Lung (tissue), 12 donors: ENCODE measurements around the gene ANKS1B. TPM values are rescaled to one million over a fixed set of nuclear protein-coding genes. Genes with fewer than 3 reads are reported as not detected.

Experiments
- ATAC-seq: fragments of 200-7000 bp; cut with Tn5 transposase; one replicate; pipeline ENCODE4 v1.9.1; 2020; ENCODE audit warnings: moderate number of reproducible peaks; ENCODE audit not compliant: insufficient read depth, low FRiP score
- DNase-seq, 3 donors: peaks; one replicate each; pipeline ENCODE4 v3.0.0-alpha.2; 2013 to 2017
- H3K27ac ChIP-seq, 2 donors: one replicate each; pipeline ENCODE4 v1.5.1; 2013; ENCODE audit warnings: mild to moderate bottlenecking in 2 of 2, moderate library complexity in 2 of 2, control low read depth in 1 of 2, inconsistent platforms in 1 of 2, low read depth in 1 of 2, low read length in 1 of 2
- H3K27me3 ChIP-seq, 3 donors: one replicate each; pipeline ENCODE4 v1.5.1; 2013; ENCODE audit warnings: low read length in 2 of 3; ENCODE audit not compliant: control insufficient read depth in 3 of 3, insufficient read depth in 3 of 3
- H3K36me3 ChIP-seq, 4 donors: one replicate each; pipeline ENCODE4 v1.5.1; 2013; ENCODE audit warnings: low read length in 4 of 4, mild to moderate bottlenecking in 1 of 4, moderate library complexity in 1 of 4; ENCODE audit not compliant: control insufficient read depth in 4 of 4, insufficient read depth in 4 of 4
- H3K4me1 ChIP-seq, 5 donors: one replicate each; pipeline ENCODE4 v1.5.1; 2013; ENCODE audit warnings: low read length in 5 of 5, mild to moderate bottlenecking in 2 of 5, moderate library complexity in 1 of 5; ENCODE audit not compliant: control insufficient read depth in 5 of 5, insufficient read depth in 5 of 5
- H3K4me3 ChIP-seq: one replicate; pipeline ENCODE4 v1.5.1; 2013; ENCODE audit warnings: mild to moderate bottlenecking, control low read depth, moderate library complexity
- H3K9ac ChIP-seq, 2 donors: one replicate each; pipeline ENCODE4 v1.5.1; 2013; ENCODE audit warnings: low read length in 2 of 2, control low read depth in 1 of 2; ENCODE audit not compliant: insufficient read depth in 1 of 2
- H3K9me3 ChIP-seq, 4 donors: one replicate each; pipeline ENCODE4 v1.5.1; 2013; ENCODE audit warnings: low read length in 3 of 4, mild to moderate bottlenecking in 1 of 4, moderate library complexity in 1 of 4; ENCODE audit not compliant: control insufficient read depth in 4 of 4, insufficient read depth in 3 of 4
- WGBS, 2 donors: extraction: QIAGEN DNeasy Blood & Tissue Kit; methylation state at CpG; one replicate each; pipeline ENCODE4 v1.1.7; 2013; 5-methylcytosine and 5-hydroxymethylcytosine counted together
- polyA plus RNA-seq, 2 donors: library from polyadenylated mRNA; stranded (reverse); fragments of 200-250 nt; gene quantifications; one replicate each; pipeline ENCODE4 v1.2.1, GENCODE V29; 2013
- total RNA-seq, 2 donors: library from RNA; depleted of rRNA in 1 of 2; stranded (reverse); fragments of >200 nt in 1 of 2; gene quantifications; one replicate each; pipeline ENCODE4 v1.2.1, GENCODE V29; 2014 to 2021
- TF ChIP-seq, protein P1 (sequence below): IDR thresholded peaks from 2 replicates; pipeline ENCODE4 v1.5.1; 2012; ENCODE audit warnings: mild to moderate bottlenecking; ENCODE audit errors: control extremely low read depth, extremely low read depth
- donor health status: control.
- donor health status: control.
- donor health status: Bipolar disorder and iron deficiency.
- donor health status: healthy.
- donor health status: DM: yes; HTN: yes; CAD: no.

Gene ANKS1B
- total and polyA plus RNA-seq, 4 donors = 0.32 to 10.3 (median 3.7) TPM

- Histone ChIP-seq H3K4me1 (peaks cover 0 to 15% (median 4%) of the 10 kb centered on the region in 5 donors), H3K36me3 (no peaks in the 10 kb centered on the region), H3K27ac (no peak overlapping the region), H3K4me3 (no peak overlapping the region), H3K9ac (no peak overlapping the region), H3K9me3 (peaks cover 0 to 2% (median 0%) of the 10 kb centered on the region in 4 donors), H3K27me3 (peaks cover 15 to 61% (median 33%) of the 10 kb centered on the region in 3 donors)
- ATAC-seq (no peak), DNase-seq (peak in 2 of 3 donors; percentile 37 to 47)
- TF ChIP-seq, protein P1, sequence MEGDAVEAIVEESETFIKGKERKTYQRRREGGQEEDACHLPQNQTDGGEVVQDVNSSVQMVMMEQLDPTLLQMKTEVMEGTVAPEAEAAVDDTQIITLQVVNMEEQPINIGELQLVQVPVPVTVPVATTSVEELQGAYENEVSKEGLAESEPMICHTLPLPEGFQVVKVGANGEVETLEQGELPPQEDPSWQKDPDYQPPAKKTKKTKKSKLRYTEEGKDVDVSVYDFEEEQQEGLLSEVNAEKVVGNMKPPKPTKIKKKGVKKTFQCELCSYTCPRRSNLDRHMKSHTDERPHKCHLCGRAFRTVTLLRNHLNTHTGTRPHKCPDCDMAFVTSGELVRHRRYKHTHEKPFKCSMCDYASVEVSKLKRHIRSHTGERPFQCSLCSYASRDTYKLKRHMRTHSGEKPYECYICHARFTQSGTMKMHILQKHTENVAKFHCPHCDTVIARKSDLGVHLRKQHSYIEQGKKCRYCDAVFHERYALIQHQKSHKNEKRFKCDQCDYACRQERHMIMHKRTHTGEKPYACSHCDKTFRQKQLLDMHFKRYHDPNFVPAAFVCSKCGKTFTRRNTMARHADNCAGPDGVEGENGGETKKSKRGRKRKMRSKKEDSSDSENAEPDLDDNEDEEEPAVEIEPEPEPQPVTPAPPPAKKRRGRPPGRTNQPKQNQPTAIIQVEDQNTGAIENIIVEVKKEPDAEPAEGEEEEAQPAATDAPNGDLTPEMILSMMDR = no peak
- 18 to 23% methylated on average over 11 of the region's 11 CpGs for WGBS, 2 donors
Measured at GRCh38 chr12:98893126-98893674, 1091.5 kb downstream of the ANKS1B start.

DNA sequence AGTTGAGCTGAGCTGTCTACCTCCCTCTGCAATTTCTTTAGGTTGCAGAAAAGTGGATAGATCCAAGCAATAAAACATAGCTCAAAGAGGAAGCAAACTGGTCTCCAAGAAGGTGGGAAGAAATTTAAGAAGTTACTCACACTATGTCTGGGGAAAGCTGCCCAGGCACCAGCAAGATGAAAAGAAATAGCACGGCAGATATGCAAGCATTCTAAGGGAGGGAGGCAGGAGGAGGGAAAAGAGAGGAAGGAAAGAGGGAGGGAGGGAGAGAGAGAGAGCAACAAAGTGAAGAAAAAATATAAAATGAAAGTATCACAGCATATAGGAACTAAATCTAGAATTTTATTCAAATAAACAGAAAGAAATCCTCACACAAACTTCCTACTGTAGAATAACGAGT lies 1099.0 kb downstream of the ANKS1B start:
- H3K27ac ChIP-seq = no peak overlapping the region
- TF ChIP-seq, protein P1 = no peak
- no peaks in the 10 kb centered on the region for H3K4me1 ChIP-seq
- WGBS, 2 donors = 47 to 49% methylated on average over 2 of the region's 2 CpGs
- DNase-seq = no peak
- no peaks in the 10 kb centered on the region for H3K36me3 ChIP-seq
- ATAC-seq = no peak
- peaks cover 0 to 18% (median 5%) of the 10 kb centered on the region in 3 donors for H3K27me3 ChIP-seq
- H3K9me3 ChIP-seq = no peaks in the 10 kb centered on the region
- no peak overlapping the region for H3K9ac ChIP-seq
- no peak overlapping the region for H3K4me3 ChIP-seq

- Histone ChIP-seq H3K9me3 (no peaks in the 10 kb centered on the region), H3K4me1 (no peaks in the 10 kb centered on the region), H3K27me3 (peaks cover 0 to 5% (median 0%) of the 10 kb centered on the region in 3 donors), H3K4me3 (no peak overlapping the region), H3K36me3 (no peaks in the 10 kb centered on the region), H3K27ac (no peak overlapping the region), H3K9ac (no peak overlapping the region)
- TF ChIP-seq, protein P1 = no peak
- ATAC-seq (no peak), DNase-seq (no peak)
- WGBS, 2 donors = 60 to 74% methylated on average over 2 of the region's 2 CpGs
Measured at GRCh38 chr12:98883231-98883630, 1101.5 kb downstream of the ANKS1B start.

DNA sequence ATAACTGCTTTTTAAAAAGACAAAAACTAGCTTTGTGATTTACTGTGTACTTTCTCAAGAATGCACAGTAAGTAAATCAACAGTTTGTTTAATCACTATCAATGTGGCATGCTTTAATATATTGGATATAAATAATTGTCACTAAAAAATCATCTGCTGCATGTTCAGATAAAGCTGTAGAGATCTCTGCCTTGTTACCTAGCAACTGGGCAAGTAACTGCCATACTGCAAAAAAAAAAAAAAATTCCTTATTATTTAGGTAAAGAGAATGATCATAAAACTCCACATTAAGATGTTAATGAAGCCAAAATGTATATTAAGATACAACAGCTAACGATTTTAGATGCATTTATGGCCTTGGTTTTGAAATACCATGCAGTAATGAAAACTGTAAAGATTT lies 1102.2 kb downstream of the ANKS1B start:
- DNase-seq (no peak), ATAC-seq (no peak)
- no peaks in the 10 kb centered on the region for H3K9me3 ChIP-seq
- no peak overlapping the region for H3K27ac ChIP-seq
- H3K4me3 ChIP-seq = no peak overlapping the region
- TF ChIP-seq, protein P1 = no peak
- H3K27me3 ChIP-seq = peaks cover 0 to 5% (median 0%) of the 10 kb centered on the region in 3 donors
- H3K9ac ChIP-seq = no peak overlapping the region
- WGBS, 2 donors = 54 to 88% methylated on average over 1 of the region's 1 CpG
- H3K4me1 ChIP-seq = no peaks in the 10 kb centered on the region
- no peaks in the 10 kb centered on the region for H3K36me3 ChIP-seq
